ENCODE measurements around the gene TMEM135. TPM values are rescaled to one million over a fixed set of nuclear protein-coding genes. Genes with fewer than 3 reads are reported as not detected.
A peak's percentile ranks its signal among the peaks of the same experiment; 100 is the strongest.
"Not testable (repeated sequence)": the region's sequence is repeated elsewhere in the genome, so short reads cannot be mapped to it uniquely, and the experiment has no call there.

TMEM135 gene
- total RNA-seq, 1 donor from 2014 or later: 24.7 TPM

- Mint-ChIP-seq H3K27me3 (ENCODE audit: unreplicated experiment) (no peaks in the 10 kb centered on the region), H3K4me3 (ENCODE audit: unreplicated experiment) (no peak overlapping the region), H3K36me3 (ENCODE audit: unreplicated experiment) (peaks cover 26% of the 10 kb centered on the region), H3K4me1 (ENCODE audit: unreplicated experiment) (no peaks in the 10 kb centered on the region), H3K27ac (ENCODE audit: unreplicated experiment) (no peak overlapping the region), H3K9me3 (ENCODE audit: unreplicated experiment) (peaks cover 4% of the 10 kb centered on the region)
- TF ChIP-seq, protein P1, sequence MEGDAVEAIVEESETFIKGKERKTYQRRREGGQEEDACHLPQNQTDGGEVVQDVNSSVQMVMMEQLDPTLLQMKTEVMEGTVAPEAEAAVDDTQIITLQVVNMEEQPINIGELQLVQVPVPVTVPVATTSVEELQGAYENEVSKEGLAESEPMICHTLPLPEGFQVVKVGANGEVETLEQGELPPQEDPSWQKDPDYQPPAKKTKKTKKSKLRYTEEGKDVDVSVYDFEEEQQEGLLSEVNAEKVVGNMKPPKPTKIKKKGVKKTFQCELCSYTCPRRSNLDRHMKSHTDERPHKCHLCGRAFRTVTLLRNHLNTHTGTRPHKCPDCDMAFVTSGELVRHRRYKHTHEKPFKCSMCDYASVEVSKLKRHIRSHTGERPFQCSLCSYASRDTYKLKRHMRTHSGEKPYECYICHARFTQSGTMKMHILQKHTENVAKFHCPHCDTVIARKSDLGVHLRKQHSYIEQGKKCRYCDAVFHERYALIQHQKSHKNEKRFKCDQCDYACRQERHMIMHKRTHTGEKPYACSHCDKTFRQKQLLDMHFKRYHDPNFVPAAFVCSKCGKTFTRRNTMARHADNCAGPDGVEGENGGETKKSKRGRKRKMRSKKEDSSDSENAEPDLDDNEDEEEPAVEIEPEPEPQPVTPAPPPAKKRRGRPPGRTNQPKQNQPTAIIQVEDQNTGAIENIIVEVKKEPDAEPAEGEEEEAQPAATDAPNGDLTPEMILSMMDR (IDR thresholded peaks at IDR 0.05): peak; percentile 56
- no peak for DNase-seq (ENCODE audit: extremely low spot score, unreplicated experiment)
These were observed 59.8 kb downstream of the TMEM135 start for GRCh38 chr11:87097582-87097981.

DNA sequence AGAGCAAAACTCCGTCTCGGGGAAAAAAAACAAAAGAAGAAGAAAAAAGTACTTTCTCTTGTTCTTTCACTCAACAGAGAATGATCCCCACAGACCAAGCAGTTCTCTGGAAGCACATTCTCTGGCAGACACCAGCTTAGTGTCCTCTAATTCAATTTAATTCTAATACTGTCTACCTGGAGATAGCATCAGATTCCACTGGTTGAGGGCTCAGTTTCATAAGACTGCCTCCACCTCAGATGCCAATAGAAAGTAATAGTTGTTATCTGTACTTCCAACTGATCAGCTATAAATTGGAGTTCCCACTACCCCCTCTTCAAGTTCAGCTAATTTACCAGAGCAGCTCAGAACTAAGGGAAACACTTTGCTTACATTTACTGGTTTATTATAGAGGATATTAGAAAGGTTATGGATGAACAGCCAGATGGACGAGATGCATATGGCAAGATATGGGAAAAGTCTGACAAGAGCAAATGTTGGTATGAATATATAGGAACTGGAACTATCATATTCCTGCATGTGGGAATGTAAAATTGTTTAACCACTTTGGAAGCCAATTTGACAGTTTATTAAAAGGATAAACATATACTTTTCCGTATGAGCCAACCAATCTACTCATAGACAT, 64.3 kb downstream of the TMEM135 start:
- Mint-ChIP-seq H3K4me1 (ENCODE audit: unreplicated experiment) (peaks cover 12% of the 10 kb centered on the region), H3K9me3 (ENCODE audit: unreplicated experiment) (no peaks in the 10 kb centered on the region), H3K27ac (ENCODE audit: unreplicated experiment) (no peak overlapping the region), H3K4me3 (ENCODE audit: unreplicated experiment) (no peak overlapping the region), H3K27me3 (ENCODE audit: unreplicated experiment) (no peaks in the 10 kb centered on the region), H3K36me3 (ENCODE audit: unreplicated experiment) (peaks cover 6% of the 10 kb centered on the region)
- DNase-seq (ENCODE audit: extremely low spot score, unreplicated experiment): no peak
- TF ChIP-seq, protein P1 (IDR thresholded peaks at IDR 0.05): no peak

DNA sequence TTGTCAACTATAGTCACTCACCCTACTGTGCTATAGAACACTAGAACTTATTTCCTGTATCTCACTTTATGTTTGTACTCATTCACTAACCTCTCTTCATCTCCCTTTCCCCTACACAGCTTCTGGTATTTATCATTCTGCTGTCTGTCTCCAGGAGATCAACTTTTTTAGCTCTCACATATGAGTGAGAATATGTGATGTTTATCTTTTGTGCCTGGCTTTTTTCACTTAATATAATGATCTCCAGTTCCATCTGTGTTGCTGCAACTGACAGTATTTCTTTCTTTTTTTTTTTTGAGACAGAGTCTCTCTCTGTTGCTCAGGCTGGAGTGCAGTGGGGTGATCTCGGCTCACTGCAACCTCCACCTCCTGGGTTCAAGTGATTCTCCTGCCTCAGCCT, 68.1 kb downstream of the TMEM135 start:
- H3K36me3 Mint-ChIP-seq (ENCODE audit: unreplicated experiment): not testable (repeated sequence)

GRCh38 chr11:87107379-87107778, 69.6 kb downstream of the TMEM135 start:
- H3K27ac Mint-ChIP-seq (ENCODE audit: unreplicated experiment); H3K4me3 Mint-ChIP-seq (ENCODE audit: unreplicated experiment); H3K36me3 Mint-ChIP-seq (ENCODE audit: unreplicated experiment); H3K9me3 Mint-ChIP-seq (ENCODE audit: unreplicated experiment); DNase-seq (ENCODE audit: extremely low spot score, unreplicated experiment); H3K27me3 Mint-ChIP-seq (ENCODE audit: unreplicated experiment): not testable (repeated sequence)
- H3K4me1 Mint-ChIP-seq (ENCODE audit: unreplicated experiment): peaks cover 12% of the 10 kb centered on the region

More for the DNA sequence above, 68.1 kb downstream of the TMEM135 start:
- H3K4me1 Mint-ChIP-seq (ENCODE audit: unreplicated experiment): peaks cover 12% of the 10 kb centered on the region
- not testable (repeated sequence) for H3K27me3 Mint-ChIP-seq (ENCODE audit: unreplicated experiment); H3K9me3 Mint-ChIP-seq (ENCODE audit: unreplicated experiment); H3K4me3 Mint-ChIP-seq (ENCODE audit: unreplicated experiment); DNase-seq (ENCODE audit: extremely low spot score, unreplicated experiment)
- H3K27ac Mint-ChIP-seq (ENCODE audit: unreplicated experiment): peak overlapping the region; percentile 29

DNA sequence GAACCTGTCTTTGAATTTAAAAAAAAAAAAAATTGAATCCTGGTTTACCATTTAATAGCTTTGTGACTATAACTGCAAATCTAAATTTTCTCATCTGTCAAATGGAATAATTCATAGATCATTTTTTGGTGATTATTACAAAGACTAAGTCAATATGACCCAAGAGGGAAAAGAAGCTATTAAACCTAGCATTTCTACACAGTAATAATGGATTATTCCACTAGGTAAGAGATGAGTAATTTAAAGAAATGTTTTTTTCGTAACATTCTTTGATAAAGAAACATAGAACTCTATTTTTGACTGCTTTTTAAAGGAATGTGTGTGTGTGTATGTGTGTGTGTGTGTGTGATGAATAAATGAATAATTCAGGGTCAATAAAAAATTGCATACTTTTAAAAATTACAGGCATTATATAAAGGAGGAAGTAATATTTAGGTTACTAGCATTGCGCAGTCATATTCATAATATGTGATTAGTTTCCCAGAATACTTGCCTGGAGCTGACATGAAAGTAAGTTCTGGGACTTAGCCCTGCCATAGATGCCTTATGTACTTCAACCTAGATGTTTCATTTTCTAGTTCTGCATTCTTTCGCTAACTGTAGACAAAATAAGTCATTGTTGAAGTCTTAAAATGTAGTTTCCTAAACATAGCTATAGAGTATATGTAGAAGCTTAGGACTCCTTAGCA, 72.9 kb downstream of the TMEM135 start:
- Mint-ChIP-seq H3K27ac (ENCODE audit: unreplicated experiment) (no peak overlapping the region), H3K9me3 (ENCODE audit: unreplicated experiment) (no peaks in the 10 kb centered on the region), H3K4me3 (ENCODE audit: unreplicated experiment) (no peak overlapping the region), H3K36me3 (ENCODE audit: unreplicated experiment) (no peaks in the 10 kb centered on the region), H3K27me3 (ENCODE audit: unreplicated experiment) (no peaks in the 10 kb centered on the region), H3K4me1 (ENCODE audit: unreplicated experiment) (peaks cover 9% of the 10 kb centered on the region)
- DNase-seq (ENCODE audit: extremely low spot score, unreplicated experiment): no peak
- TF ChIP-seq, protein P1 (IDR thresholded peaks at IDR 0.05): no peak

- H3K4me3 Mint-ChIP-seq (ENCODE audit: unreplicated experiment): no peak overlapping the region
- no peaks in the 10 kb centered on the region for H3K27me3 Mint-ChIP-seq (ENCODE audit: unreplicated experiment)
- H3K4me1 Mint-ChIP-seq (ENCODE audit: unreplicated experiment): peaks cover 8% of the 10 kb centered on the region
- peaks cover 3% of the 10 kb centered on the region for H3K36me3 Mint-ChIP-seq (ENCODE audit: unreplicated experiment)
- H3K27ac Mint-ChIP-seq (ENCODE audit: unreplicated experiment): no peak overlapping the region
- no peaks in the 10 kb centered on the region for H3K9me3 Mint-ChIP-seq (ENCODE audit: unreplicated experiment)
- TF ChIP-seq, protein P1 (IDR thresholded peaks at IDR 0.05): no peak
- no peak for DNase-seq (ENCODE audit: extremely low spot score, unreplicated experiment)
These were observed 76.4 kb downstream of the TMEM135 start for GRCh38 chr11:87114093-87114492.

All from osteocyte (in vitro differentiated cells).